ENCODE measurements around the gene PTPN6. TPM values are rescaled to one million over a fixed set of nuclear protein-coding genes. Genes with fewer than 3 reads are reported as not detected.

Gene PTPN6
- total RNA-seq, 1 experiment from 2014 or later = 2.3 TPM

DNA sequence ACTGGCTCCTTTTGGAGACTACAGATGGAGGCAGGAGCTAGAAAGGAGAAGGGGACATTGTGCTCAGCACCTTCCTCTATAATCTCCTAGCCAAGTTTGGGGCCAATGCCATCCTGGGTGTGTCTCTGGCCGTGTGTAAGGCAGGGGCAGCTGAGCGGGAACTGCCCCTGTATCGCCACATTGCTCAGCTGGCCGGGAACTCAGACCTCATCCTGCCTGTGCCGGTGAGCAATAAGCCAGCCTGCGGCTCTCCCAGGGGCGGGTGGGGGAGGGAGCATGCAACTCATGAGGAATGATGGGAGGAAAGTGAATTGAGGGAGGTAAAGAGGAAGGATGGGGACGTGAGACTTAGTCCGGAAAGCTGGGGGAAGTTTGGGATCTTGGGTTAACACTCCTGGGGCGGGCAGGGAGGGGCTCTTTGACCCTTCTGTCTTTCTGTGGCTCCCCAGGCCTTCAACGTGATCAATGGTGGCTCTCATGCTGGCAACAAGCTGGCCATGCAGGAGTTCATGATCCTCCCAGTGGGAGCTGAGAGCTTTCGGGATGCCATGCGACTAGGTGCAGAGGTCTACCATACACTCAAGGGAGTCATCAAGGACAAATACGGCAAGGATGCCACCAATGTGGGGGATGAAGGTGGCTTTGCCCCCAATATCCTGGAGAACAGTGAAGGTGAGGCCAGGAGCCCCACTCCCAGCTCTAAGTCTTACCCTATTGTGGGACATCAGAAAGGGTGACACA is 33.5 kb upstream of the PTPN6 start:
- intact Hi-C loops (cut with micrococcal nuclease; ENCODE audit: unreplicated experiment) = no loop called here
- no peak for DNase-seq (ENCODE audit: low spot score)
- CTCF ChIA-PET = interaction anchor here (1.1 kb wide), 1 partner anchor 8 kb away, joined by 3 read pairs; no protein-coding TSS in a partner anchor

DNA sequence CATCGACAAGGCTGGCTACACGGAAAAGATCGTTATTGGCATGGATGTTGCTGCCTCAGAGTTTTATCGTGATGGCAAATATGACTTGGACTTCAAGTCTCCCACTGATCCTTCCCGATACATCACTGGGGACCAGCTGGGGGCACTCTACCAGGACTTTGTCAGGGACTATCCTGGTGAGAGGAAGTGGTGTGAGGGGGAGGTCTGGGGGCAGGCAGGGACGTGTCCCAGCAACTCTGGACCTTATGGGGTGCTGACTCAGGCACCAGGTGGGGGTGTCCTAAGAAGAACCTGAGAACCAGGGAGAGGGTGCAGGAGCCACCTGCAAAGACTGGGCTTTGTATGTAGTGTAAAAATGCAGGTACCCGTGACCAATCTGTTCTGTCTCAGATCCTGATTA is 31.6 kb upstream of the PTPN6 start:
- POLR2A ChIA-PET (ENCODE audit: low non-redundant PET) = interaction anchor here (0.6 kb wide), 1 partner anchor 91 kb away, joined by 24 read pairs; no protein-coding TSS in a partner anchor
- H3K9me3 ChIP-seq (ENCODE audit: low read depth, low read length, poor library complexity, severe bottlenecking) = no peaks in the 10 kb centered on the region
- TF ChIP-seq, protein P1, sequence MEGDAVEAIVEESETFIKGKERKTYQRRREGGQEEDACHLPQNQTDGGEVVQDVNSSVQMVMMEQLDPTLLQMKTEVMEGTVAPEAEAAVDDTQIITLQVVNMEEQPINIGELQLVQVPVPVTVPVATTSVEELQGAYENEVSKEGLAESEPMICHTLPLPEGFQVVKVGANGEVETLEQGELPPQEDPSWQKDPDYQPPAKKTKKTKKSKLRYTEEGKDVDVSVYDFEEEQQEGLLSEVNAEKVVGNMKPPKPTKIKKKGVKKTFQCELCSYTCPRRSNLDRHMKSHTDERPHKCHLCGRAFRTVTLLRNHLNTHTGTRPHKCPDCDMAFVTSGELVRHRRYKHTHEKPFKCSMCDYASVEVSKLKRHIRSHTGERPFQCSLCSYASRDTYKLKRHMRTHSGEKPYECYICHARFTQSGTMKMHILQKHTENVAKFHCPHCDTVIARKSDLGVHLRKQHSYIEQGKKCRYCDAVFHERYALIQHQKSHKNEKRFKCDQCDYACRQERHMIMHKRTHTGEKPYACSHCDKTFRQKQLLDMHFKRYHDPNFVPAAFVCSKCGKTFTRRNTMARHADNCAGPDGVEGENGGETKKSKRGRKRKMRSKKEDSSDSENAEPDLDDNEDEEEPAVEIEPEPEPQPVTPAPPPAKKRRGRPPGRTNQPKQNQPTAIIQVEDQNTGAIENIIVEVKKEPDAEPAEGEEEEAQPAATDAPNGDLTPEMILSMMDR (conservative IDR thresholded peaks at IDR 0.05; ENCODE audit: low read depth, low read length) = peak; percentile 17; the same call in 1 of the 2 replicates
- TF ChIP-seq EZH2 (IDR thresholded peaks at IDR 0.05; ENCODE audit: borderline replicate concordance, low read depth, low read length, poor library complexity, severe bottlenecking) = no peak
- intact Hi-C loops (cut with micrococcal nuclease; ENCODE audit: unreplicated experiment) = no loop called here
- peaks cover 11% of the 10 kb centered on the region for H3K4me1 ChIP-seq (ENCODE audit: insufficient read depth, low read length, poor library complexity, severe bottlenecking)
- CTCF ChIA-PET = no interaction called here
- peaks cover 67% of the 10 kb centered on the region for H3K36me3 ChIP-seq (ENCODE audit: insufficient read depth, low read length, poor library complexity, severe bottlenecking)
- H3K27me3 ChIP-seq (replicated peaks; ENCODE audit: insufficient read depth, low read depth, low read length, poor library complexity) = no peaks in the 10 kb centered on the region
- BruUV-seq (replicated peaks) = no TSS peak
- H3K4me3 ChIP-seq (ENCODE audit: low read depth, low read length, poor library complexity, severe bottlenecking) = no peak overlapping the region
- no peak for DNase-seq (ENCODE audit: low spot score)
- H3K27ac ChIP-seq (ENCODE audit: low read depth, low read length, poor library complexity, severe bottlenecking) = peak overlapping the region; percentile 23

More for the DNA sequence above, 33.5 kb upstream of the PTPN6 start:
- POLR2A ChIA-PET (ENCODE audit: low non-redundant PET) = no interaction called here
- no peak for TF ChIP-seq EZH2 (IDR thresholded peaks at IDR 0.05; ENCODE audit: borderline replicate concordance, low read depth, low read length, poor library complexity, severe bottlenecking)
- TF ChIP-seq, protein P1 (conservative IDR thresholded peaks at IDR 0.05; ENCODE audit: low read depth, low read length) = no peak
- H3K4me3 ChIP-seq (ENCODE audit: low read depth, low read length, poor library complexity, severe bottlenecking) = no peak overlapping the region
- H3K4me1 ChIP-seq (ENCODE audit: insufficient read depth, low read length, poor library complexity, severe bottlenecking) = peaks cover 13% of the 10 kb centered on the region
- H3K36me3 ChIP-seq (ENCODE audit: insufficient read depth, low read length, poor library complexity, severe bottlenecking) = peaks cover 59% of the 10 kb centered on the region
- no peaks in the 10 kb centered on the region for H3K27me3 ChIP-seq (replicated peaks; ENCODE audit: insufficient read depth, low read depth, low read length, poor library complexity)
- peak overlapping the region; percentile 30 for H3K27ac ChIP-seq (ENCODE audit: low read depth, low read length, poor library complexity, severe bottlenecking)
- no TSS peak for BruUV-seq (replicated peaks)
- H3K9me3 ChIP-seq (ENCODE audit: low read depth, low read length, poor library complexity, severe bottlenecking) = no peaks in the 10 kb centered on the region

DNA sequence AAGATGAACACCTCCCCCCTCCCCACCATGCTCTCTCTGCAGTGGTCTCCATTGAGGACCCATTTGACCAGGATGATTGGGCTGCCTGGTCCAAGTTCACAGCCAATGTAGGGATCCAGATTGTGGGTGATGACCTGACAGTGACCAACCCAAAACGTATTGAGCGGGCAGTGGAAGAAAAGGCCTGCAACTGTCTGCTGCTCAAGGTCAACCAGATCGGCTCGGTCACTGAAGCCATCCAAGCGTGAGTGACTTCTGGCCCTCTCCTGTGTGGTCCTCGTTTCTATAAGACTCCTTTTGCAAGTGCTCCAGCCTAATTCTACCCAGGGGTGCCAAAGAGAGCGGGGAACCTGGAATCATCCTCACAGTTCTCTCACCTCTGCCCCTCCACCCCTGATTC is 29.6 kb upstream of the PTPN6 start:
- no peaks in the 10 kb centered on the region for H3K27me3 ChIP-seq (replicated peaks; ENCODE audit: insufficient read depth, low read depth, low read length, poor library complexity)
- H3K4me3 ChIP-seq (ENCODE audit: low read depth, low read length, poor library complexity, severe bottlenecking) = no peak overlapping the region
- BruUV-seq (replicated peaks) = no TSS peak
- DNase-seq (ENCODE audit: low spot score) = no peak
- POLR2A ChIA-PET (ENCODE audit: low non-redundant PET) = no interaction called here
- peaks cover 57% of the 10 kb centered on the region for H3K36me3 ChIP-seq (ENCODE audit: insufficient read depth, low read length, poor library complexity, severe bottlenecking)
- TF ChIP-seq, protein P1 (conservative IDR thresholded peaks at IDR 0.05; ENCODE audit: low read depth, low read length) = no peak
- no peak for TF ChIP-seq EZH2 (IDR thresholded peaks at IDR 0.05; ENCODE audit: borderline replicate concordance, low read depth, low read length, poor library complexity, severe bottlenecking)
- H3K4me1 ChIP-seq (ENCODE audit: insufficient read depth, low read length, poor library complexity, severe bottlenecking) = peaks cover 23% of the 10 kb centered on the region
- intact Hi-C loops (cut with micrococcal nuclease; ENCODE audit: unreplicated experiment) = loop anchor here (5.0 kb wide), 1 partner anchor 171 kb away; the partner anchor contains the start of gene C1R
- H3K27ac ChIP-seq (ENCODE audit: low read depth, low read length, poor library complexity, severe bottlenecking) = no peak overlapping the region
- no peaks in the 10 kb centered on the region for H3K9me3 ChIP-seq (ENCODE audit: low read depth, low read length, poor library complexity, severe bottlenecking)
- CTCF ChIA-PET = no interaction called here

Measured in A673 (cell line).